GM18508 (cell line): ENCODE results near the gene ARL13A.
"Not testable (repeated sequence)": the region's sequence is repeated elsewhere in the genome, so short reads cannot be mapped to it uniquely, and the experiment has no call there.

ENCODE experiments used
- ATAC-seq: cut with Tn5 transposase; IDR thresholded peaks from one replicate; pipeline ENCODE4 v1.9.1; 2021; ENCODE audit warnings: moderate number of reproducible peaks; ENCODE audit not compliant: insufficient read depth, unreplicated experiment

ARL13A gene

DNA sequence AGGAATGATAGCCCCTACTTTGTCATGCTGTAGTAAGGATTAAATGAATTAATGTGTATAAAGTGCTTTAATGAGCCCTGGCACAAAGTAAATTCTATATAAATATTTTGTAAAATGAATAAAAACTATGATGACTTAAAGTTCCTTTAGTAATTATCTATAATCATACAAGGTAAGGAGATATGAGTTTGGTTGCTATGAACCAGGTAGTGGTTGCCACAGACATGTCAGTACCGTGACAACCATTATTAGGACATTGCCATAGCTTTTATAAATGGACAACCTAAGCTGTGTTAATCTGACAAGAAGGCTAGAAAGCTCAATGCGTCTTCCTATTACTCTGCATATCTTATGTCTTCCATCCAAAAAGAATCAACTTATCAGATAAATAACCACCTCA is at the start of gene ARL13A:
ARL13A (plus strand) TSS at position 301 of the 400 bp plus-strand sequence. CDS start 3,982 bp downstream, outside the sequence.
- no peak for ATAC-seq

DNA sequence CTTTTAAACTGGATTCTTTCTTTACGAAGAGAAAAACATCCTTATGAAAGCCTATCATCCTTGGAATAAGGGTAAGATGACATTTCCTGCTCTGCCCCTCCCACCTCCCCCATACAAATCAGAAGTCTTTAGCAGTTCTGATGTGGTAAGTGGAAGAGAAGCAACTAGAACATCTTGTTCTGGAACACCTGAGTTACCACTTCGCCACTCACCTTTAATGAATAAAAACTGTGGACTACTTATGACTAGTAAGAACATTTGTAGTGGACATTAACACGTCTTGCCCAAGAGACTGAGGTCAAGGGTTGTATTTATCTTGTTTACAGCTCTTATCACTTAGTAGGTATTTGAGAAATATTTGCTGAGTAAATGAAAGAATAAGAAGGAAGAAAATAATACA is 45.1 kb upstream of the ARL13A start:
- ATAC-seq = no peak

DNA sequence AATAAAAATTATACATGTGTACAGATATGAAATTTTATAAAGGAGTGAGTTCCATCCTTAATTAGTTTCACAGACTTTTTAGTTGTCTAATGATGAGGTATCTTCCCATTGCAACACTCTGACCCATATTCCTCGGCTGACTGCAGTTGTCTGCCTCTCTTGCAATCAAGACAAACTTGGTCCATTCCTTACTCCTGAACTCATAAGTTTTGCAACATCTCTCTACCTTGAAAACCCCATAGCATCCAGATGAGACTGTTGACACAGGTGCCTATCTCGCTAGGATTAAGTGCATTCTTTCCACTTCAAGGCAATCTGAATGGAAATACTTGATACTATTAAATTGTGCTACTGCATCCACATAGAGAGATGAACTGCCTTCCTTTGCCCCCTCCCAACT is 43.1 kb upstream of the ARL13A start:
- no peak for ATAC-seq

DNA sequence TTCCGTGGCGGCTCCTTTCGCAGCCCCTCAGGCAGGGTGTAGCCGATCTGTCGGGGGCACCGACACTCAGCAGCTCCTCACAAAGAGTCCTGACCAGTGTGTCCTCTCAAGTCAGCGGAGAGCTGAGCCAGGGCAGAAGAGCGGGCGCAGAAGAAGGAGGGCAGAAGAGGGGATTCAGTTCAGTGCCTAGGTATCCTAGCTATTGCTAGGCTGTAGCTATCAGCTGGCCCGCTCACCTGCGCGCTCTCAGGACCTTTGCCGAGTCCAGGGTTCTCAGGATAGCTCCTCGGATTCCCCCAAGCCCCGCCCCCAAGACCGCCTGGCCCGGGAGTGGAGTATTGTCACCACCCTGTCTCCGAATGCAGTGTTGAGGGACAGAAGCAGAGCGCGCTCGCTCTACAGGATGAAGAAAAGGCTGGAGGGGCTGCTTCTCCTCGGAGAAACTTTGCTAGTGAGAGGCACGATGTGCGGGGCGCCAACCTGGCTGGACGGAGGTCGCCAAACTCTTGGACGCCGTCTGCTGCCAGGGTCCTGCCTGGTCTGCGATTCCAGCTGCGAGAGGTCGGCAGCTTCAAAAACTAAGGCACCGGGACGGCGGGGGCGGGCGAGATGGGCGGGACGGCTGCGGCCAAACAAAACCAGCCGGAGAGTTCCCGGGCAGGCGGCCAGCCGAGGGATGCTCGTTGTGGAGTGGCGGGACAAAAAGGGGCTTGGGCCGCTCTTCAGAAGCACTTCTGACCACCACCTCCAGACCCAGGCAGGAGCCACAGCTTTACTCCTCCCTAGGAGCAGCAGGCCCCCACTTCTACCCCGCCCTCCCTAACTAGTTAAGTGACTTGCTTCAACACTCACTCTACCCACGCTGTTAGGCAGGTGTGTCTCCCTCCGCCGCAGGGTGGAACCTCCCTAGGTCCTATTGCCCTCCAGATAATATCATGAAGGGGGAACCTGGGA is 40.6 kb upstream of the ARL13A start, which contains the start of gene XKRX:
XKRX (minus strand) TSS at position 258 of the 954 bp plus-strand sequence. CDS start 613 bp downstream, outside the sequence.
- no peak for ATAC-seq

DNA sequence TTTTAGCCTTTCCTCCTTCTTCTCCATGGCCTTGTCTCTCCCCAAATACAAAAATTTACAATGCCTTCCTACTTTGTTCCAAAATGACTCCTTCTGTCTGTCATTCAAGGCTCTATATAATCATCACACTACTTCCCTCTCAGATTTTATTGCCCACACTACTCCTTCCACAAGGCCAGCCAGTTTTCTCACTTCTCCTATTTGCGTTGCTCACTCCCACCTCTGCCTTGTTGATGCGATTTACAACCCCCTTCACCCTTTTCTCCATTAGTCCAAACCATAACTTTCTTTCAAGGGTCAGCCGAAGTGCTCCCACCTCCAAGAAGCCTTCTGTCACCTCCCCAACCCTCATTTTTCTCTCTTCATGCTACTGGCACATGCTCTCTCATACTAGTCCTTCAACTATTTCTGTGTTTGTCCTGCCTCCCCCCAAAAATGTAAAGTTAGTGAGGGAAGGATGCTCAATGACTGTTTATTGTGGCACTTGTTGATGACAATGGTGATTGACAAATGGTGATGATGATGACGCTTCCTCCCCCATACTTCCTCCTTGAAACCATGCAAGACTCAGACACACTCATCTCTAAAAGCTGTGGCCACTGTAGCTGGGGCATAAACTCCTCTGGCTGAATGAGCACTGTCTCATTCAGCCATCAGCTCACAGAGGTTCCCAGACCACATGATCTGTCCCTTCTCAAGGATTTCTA is 38.1 kb upstream of the ARL13A start:
- ATAC-seq = peak; percentile 58

DNA sequence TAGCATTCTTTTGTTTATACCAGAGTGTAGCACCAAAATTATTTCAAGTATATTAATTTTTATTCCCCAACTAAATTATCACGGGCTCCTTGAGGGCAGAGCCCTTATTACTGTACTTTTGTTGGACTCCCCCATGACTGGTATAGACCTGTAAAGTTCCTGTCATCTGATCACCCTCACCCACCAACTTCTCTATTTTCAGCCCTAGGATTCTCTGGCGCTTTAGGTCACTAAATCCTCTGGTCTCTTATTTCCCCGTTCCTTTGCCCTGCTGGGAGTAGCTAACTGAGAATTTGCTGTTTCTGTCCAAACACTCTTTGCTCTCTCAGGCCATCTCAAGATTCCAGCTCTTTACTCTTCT is 37.6 kb upstream of the ARL13A start:
- no peak for ATAC-seq

DNA sequence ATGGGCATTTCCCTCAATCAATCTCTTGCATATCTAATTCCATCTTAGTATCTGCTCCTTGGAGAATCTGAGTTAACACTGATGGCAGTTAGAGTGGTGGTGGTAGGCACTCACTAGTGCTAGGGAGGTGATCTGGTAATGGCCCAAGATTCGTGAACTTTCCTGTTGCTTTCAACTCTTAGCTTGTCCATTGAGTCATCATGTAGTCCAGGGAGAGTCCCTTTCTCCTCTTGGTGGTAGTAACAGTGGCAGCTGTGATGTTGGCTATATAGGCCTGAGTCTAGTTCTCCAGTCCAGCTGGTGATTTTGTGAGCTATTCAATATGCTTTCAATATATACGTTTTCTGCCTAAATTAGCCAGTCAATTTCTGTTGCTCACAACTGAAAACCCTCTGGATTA is 33.7 kb upstream of the ARL13A start:
- no peak for ATAC-seq

DNA sequence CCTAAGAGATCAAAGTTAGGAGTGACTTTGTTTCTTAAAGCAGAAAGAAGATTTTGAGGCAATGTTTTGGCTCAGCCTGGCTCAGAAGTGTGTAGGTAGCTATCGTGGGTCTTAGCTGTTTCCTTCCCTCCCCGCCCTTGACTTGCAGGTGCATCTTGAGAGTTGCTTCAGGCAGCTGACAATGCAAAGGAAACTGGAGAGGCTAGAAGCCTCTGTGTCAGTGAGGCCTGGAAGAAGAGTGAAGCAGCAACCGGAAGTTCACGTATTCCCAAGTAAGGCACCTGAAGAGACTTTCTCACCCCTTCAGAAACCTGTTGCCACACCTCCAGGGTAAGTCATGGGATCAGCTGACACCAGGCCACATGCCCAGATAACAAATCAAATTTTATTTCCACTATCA is 30.2 kb upstream of the ARL13A start:
- ATAC-seq = no peak

DNA sequence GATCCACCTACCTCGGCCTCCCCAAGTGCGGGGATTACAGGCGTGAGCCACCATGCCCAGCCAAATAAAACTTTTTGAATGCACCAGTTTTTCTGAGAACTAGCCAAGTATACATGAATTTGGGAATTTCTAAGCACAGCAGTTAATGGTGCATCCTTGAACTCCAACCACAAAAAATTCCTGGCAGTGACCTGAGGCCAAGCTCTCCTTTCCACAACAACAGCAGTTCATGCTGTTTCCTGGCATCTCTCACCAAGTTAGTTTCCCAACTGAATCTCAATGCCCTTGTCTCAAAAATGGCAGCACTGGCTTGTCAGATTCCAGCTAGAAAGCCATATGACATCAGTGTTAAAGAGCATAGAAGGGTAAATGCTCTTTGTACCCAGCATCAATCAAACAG is 24.9 kb upstream of the ARL13A start:
- no peak for ATAC-seq

DNA sequence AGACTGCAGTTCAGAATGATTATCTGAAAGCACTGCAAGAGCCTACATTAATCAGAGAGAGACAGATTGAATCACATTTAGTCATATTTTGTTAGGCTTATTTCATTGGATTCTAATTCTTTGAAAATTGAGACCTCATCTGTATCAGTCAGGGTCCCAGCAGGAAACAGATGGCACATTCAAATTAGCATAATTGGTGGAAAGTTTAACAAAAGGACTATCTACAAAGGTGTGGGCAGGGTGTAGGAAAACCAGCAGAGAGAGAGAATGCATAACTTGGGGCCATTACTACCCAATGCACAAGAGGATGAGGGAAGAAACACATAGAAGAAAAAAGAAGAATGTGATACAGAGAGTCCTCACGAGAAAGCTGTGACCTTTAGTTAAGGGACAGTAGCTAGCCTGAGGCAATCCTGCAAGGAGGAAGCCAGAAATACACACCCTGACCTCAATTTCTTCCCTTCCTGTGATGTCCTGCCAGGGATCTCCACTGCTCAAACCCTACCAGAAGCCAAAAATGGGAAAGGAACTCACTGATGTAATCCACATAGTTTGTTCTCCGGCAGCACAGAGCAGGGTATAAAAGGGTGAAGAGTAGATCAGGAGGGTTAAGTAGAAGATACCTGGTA is 23.1 kb upstream of the ARL13A start:
- no peak for ATAC-seq

DNA sequence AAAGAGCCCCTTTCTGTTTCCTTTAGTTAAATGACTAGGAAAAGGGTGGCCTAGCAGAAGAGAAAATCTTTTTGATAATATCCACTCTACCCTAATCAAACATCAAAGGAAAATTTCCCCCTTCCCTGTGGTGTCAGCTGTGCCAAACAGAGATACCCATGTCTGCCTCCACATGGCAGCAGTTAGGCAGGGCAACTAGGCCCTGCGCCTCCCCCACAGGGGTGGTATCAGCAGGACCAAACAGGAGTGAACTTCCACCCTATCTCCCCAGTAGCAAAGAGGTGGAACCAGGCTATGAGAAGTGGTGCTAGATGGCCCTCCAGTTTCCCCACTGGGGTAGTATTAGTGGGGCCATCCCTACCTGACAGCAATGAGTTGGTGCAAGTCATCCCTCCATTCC is 21.0 kb upstream of the ARL13A start:
- ATAC-seq = no peak

DNA sequence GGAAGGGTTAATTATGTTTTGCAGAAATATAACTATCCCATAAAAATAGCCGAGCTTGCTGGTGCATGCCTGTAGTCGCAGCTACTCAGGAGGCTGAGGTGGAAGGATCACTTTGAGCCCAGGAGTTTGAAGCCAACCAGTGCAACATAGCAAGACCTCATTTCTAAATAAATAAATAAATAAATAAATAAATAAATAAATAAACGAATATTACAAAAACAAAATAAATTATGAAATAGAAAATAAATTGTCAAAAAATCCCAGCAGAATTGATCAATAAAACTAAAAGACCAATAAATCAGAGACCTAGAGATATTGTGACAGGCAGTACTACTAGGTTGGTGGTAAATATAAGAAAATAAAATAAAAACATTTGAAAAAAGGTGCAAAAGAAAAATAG is 6.7 kb upstream of the ARL13A start:
- no peak for ATAC-seq

DNA sequence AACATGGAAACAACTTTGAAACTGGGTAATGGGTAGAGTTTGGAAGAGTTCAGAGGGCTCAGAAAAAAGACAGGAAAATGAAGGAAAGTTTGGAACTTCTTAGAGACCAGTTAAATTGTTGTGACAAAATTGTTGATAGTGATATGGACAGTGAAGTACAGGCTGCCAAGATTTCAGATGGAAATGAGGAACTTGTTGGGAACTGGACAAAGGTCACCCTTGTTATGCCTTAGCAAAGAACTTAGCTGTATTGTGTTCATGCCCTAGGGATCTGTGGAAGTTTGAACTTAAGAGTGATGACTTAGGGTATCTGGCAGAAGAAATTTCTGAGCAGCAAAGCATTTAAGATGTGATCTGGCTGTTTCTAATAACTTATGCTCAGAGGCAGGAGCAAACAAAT is 5.1 kb upstream of the ARL13A start:
- ATAC-seq = no peak

DNA sequence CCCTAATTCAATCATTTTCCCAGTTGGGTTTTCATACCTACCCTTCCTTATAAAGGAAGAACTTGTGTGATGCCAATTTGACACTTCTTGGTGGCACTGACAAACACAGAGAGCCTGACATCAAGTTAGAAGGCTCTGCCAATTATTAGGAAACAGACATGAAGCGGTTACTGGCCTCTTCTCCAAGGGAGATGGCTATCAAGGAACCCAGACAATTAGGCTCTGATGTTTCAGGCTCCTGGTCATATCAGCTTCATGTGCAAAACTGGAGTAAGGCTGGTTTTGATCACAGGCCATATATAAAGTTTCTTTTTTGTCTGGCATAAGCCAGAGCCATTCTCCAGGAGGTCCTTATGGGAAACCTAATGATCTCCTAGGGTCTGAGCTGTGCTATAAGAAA is 428 bp downstream of the ARL13A start:
- no peak for ATAC-seq

DNA sequence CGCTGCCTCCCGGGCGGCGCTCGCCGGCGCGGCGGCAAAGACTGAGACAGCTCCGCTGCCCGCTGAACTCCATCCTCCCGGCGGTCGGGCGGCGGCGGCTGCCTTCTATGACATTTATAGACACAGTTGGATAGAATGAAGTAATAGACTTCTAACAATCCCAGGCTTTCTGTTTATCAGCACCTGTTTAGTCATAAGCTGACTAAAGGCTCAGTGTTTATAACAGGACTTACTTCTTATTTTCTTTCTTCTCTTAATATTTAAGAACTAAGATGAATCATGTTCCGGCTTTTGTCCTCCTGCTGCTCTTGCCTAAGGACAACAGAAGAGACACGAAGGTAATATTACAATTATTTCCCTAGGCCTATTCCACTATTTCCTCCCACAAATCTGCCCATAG is 3.9 kb downstream of the ARL13A start:
- no peak for ATAC-seq

DNA sequence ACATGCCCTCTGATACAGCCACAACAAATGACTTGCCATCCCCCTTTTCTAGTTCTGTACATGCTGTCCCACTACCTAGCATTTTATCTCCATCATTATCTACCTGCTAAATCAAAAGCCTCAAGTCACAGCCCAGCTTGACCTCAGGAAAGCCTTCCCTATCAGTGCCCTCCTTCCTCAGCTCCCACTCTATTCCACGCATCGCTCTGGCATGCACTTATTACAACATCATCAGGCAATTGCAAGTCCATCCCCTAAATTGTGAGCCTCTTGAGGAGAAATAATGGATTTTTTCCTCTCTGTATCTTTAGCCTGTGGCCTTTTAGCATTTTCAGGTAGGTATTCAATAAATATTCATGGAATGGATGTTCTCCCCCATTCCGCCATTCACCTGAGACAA is 5.7 kb downstream of the ARL13A start:
- no peak for ATAC-seq

DNA sequence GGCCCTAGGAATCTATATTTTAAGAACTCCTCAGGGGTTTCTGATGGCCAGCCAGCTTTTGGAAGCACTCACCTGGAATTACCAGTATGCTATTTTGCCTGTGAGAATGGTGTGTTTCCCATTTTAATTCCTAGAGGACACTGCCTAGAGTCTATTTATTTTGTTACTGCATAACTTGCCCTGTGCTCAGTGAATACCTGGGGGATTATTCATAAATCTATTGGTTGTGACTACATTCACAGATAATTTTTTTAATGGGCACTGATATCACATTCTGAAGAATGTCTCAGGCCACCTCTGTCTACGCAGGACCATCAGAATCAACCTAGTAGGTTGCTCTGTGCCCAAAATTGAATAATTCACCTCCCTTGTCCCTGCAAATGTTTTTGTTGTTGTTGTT is 6.7 kb downstream of the ARL13A start:
- no peak for ATAC-seq

DNA sequence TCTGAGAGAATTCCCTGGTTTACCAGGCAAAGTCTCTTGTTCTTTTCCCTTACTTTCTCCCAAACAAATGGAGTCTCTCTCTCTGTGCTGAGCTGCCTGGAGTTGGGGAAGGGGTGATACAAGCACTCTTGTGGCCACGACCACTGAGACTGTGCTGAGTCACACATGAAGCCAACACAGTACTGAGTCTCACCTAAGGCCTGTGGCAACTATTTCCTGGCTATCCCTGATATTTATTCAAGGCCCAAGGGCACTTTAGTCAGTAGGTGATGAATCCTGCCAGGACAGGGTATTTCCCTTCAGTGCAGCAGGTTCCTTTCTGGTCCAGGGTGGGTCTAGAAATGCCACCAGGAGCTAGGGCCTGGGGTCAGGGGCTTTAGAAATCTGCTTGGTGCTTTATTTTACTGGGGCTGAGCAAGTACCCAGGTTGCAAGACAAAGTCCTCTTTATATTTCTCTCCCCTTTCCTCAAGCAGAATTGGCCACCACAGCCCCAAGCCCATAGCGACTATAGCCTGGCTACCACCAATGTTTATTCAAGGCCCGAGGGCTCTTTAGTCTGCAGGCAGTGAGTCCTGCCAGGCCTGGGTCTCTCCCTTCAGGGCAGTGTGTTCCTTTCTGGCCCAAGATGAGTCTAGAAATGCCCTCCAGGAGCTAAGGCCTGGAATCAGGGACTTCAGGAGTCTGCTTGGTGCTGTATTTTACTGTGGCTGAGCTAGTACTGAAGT is 10.5 kb downstream of the ARL13A start:
- no peak for ATAC-seq

DNA sequence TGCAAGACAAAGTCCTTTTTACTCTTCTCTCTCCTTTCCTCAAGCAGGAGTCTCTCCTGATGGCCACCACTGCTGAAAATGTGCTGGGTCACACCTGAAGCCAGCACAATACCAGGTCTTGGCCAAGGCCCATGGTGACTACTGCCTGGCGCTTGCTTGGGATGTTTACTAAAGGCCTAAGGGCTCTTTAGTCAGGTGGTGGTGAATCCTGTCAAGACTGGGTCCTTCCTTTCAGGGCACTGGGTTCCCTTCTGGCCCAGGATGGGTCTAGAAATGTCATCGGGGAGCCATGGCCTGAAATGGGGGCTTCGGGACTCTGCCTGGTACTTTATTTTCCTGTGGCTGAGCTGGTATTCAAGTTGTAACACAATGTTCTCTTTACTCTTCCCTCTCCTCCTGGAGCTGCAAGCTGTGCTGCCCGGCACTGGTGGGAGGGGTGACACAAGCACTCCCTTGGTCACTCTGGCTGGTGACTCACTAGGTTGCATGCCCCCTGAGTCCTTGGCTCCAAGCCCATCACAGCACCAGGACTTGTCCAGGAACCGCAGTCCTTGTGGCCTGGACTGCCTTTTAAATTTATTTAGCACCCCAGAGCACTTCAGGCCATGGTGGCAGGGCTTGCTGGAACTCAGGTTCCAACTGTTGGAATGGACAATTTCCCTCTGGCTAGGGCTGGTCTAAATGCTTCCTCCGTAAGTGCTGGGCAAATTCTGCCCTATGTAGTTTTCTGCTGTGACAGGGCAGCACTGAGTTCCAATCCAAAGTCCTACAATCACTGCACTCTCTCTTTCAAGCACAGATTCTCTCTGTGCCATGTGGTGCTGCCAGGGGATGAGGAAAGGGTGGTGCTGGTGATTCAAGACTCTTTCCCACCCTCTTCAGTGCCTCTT is 11.3 kb downstream of the ARL13A start:
- ATAC-seq = no peak

DNA sequence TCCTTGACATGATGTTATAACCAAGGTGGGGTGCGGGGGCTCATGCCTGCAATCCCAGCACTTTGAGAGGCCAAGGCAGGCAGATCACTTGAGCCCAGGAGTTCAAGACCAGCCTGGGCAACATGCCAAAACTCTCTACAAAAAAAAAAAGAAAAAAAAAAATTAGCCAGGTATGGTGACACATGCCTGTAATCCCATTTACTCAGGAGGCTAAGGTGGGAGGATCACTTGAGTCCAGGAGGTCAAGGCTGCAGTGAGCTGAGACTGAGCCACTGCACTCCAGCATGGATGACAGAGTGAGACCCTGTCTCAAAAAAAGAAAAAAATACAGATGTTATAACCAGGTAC is 12.0 kb downstream of the ARL13A start:
- ATAC-seq = not testable (repeated sequence)
